DMS79 treated with DMSO at 0.1 percent for 48 hours (cell line): Measurements from ENCODE around the gene CROCC.

Experiments
- DNase-seq: peaks from one replicate; lab custom pipeline; 2025; lab: John Stamatoyannopoulos, UW

Gene CROCC

DNA sequence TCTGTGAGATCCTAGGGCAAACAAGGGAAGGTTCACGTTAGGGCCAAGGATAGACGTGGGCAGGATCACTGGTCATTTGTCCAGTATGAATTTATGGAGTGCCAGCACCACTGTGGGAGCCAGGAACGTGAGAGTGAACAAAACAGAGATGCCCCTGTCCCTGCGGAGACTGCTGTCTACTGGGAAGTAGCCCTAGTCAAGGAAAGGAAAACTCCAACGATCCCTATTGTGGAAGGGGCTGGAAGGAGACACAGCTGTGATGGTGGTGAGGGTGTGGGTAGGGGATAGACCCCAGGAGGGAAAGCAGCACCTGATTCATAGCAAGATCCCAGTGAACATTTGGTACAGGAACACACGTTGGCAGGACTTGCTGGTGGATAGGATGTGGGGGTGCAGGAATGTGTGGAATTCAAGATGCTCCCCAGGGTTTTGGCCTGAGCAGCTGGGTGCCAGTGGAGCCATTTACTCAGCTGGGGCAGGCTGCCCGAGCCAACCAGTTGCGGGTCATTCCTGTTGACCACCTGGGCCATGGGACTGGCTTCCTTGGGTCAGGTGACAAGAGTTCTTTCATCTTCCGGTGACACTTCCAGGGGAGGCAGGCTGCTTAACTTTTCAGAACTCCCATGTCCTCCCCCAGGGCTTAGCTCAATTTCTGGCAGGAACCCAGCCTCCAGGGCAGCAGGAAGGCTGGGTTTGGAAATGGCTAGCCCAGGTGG lies 91.2 kb downstream of the CROCC start:
- no peak for DNase-seq

DNA sequence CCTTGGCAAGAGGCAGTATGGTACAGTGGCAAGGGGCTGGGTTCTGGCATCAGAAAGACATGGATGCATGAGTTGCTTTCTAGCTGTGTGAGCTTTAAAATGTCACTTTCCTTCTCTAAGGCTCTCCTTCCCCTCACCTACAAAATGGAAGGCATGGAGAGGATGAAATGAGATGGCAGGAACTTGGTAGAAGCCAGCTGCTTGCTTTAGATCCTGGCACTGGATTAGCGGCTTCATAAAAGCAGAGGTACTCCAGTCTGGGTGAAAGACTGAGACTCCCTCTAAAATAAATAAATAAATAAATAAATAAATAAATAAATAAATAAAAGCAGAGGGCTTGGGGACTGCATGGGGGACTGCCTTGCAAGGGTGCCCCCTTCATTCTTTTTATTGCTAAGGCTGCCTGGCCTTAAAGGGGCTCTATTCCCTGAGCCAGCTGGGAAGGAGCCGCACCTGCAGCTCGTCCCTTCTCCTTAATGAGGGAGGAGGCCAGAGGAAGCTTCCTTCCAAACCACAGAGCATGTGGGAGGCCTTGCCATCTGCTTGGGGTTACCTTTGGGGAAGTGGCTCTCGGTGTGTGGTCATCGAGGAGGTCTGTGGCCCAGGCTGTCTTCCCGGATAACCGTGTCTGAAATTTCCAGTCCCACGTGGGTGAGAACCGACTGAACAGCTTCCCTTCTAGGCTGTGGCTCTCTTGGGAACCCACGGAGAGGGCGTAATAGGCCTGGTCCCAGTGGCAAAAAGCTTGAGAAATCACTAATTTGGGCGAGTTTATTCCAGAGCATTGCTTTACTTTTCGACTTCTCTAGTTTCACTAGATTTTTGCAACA lies 92.0 kb downstream of the CROCC start:
- peak; percentile 2 for DNase-seq

DNA sequence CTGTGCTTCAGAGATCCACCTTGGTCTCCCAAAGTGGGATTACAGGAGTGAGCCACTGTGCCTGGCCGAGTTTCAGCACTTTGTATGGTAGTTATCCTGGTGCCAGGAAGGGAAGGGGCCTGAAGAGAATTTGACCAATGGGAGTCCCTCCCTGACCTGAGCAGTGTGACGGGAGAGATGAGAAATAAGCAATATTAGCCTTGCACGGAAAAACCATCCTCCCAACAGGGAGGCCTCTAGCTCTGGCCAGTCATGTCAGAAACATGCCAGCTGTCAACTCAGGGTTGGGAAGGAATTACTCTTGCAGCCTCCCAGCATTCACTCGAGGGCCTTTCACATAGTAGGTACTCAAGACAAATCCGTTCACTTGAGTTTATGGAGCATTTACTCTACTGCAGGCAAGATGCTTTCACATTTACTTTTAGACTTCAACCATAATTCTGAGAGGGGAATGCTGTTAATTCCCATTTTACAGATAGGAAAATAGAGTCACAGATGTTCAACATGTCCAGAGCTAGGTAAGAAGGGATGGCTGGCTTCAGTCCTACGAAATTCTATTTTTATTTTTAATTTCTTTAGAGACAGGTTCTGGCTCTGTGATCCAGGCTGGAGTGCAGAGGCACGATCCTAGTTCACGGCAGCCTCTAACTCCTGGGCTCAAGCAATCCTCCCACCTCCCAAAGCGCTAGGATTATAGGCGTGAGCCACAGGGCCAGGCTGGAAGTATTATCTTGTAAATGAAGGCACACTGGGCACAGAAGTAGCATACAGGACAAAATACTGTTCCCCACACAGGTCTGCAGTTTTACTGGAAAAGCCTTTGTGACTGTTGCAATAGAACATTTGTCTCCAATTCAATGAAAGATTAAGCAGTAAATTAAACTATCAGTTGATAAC lies 93.2 kb downstream of the CROCC start:
- no peak for DNase-seq

DNA sequence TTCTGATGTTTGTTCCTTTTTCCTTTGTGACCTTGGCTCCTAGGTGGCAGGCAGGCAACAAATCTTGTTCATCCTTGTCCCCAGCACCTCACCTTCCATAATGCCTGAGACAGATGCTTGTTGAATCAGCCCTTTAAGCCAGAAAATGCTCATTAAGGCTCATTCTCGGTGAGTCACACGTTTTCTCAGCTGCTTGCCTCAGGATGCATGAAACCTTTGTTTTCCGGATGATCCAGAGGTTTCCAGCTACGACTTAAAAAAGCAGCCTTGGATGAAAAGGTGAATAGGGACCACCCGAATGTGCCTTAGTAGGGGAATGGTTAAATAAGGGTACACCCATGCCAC lies 94.6 kb downstream of the CROCC start:
- no peak for DNase-seq

DNA sequence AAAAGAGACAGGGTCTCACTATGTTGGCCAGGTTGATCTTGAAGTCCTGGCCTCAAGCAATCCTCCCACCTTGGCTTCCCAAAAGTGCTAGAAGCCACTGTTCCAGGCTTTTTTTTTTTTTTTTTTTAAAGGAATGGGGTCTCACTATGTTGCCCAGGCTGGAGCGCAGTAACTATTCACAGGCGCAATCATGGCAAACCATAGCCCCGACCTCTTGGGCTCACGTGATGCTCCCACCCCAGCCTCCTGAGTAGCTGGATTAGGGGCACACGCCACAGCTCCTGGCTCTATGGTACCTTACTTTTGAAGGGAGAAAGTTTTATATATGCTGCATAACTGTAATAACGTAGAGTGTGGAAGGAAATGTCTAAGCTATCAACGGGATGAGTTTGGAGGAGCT lies 95.7 kb downstream of the CROCC start:
- no peak for DNase-seq

DNA sequence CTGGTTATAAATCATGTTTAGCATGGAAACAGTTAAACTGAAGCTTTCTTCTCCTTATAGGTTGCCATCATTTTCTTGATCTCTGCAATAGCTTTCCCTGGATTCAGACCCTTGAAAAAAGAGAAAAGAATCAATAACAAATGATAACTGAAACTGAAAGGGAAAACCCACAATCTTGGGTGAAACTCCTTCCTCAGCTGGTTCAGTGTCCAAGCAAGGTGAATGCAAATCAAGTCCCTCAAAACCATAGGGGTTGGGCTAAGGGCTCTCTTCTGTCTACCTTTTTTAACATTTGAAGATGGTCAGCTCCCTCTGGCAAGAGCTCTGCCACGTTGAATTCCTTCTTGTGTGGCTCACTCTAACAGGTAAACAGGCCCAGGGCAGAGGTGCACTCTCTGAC lies 97.1 kb downstream of the CROCC start:
- DNase-seq = no peak

DNA sequence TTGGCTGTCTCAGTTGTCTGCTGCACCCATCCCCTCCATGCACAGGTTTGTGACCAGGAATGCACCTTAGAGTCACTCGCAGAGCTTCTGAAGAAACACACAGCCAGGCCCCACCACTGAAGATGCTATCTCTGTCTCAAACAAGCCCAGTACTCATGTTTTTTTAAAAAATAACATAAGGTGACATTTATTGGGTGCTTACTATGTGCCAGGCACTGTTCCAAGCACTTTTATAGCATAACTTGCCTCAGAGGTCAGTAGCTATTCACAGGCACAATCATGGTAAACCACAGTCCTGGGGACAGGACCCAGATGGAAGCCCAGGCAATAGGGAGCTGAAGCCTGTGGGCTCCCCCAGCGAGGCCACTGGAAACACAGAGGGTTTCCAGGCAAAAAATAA lies 98.8 kb downstream of the CROCC start:
- no peak for DNase-seq

DNA sequence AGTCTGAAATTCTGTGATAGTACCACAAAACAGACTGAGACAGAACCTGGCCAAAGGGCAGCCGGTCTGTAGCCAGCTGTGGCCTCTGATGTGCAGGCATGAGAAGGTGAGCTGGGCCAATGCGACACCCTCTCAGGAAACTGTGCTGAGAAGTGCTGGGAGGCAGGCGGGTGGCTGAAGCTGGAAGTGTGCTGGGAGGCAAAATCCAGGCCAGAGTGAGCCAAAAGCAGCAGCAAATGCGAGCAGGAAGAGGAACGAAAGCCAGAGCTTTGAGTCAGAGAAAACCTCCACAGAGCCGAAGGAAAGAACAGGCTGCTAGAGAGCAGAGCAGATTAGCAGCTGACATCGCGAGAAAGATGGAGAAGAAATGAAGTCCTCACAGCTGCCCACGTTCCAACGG lies 100.2 kb downstream of the CROCC start:
- no peak for DNase-seq
